K562 (cell line): ENCODE data around the gene MARCHF3. TPM values are rescaled to one million over a fixed set of nuclear protein-coding genes. Genes with fewer than 3 reads are reported as not detected.

Experiments
- CAMTA2 ChIP-seq: fragments of 250-450 bp; sonication (Bioruptor Pico); conservative IDR thresholded peaks from 2 replicates; pipeline ENCODE4 v1.5.1; 2022
- polyA plus RNA-seq, 8 experiments: library from polyadenylated mRNA; depleted of rRNA in 4 of 8; stranded (reverse) in 5 of 8; unstranded in 3 of 8; fragments of >200 nt; fragmentation: Nextera tagmentation in 2 of 8; fragmentation: Illumina TruSeq in 1 of 8; extraction: Ambion mirVana in 2 of 8; extraction: Trizol in 1 of 8; gene quantifications; 2 replicates each; pipeline versions ENCODE4 v1.2.1 to v1.2.3, GENCODE V29; 2011 to 2014; ENCODE audit warnings: inconsistent platforms in 1 of 8, missing spikeins in 1 of 8
- total RNA-seq, 7 experiments: library from RNA; depleted of rRNA in 6 of 7; stranded (reverse); fragments of >200 nt in 6 of 7; fragmentation: Illumina TruSeq in 2 of 7; extraction: Trizol in 2 of 7; gene quantifications; 2 replicates each; pipeline versions ENCODE4 v1.2.1 to v1.2.3, GENCODE V29; 2011 to 2021; ENCODE audit warnings: low replicate concordance in 1 of 7
- TF ChIP-seq, protein P1 (sequence below): fragments of 450-650 bp; IDR thresholded peaks from 2 replicates; pipeline ENCODE4 v1.6.1; 2016; ENCODE audit warnings: mild to moderate bottlenecking, moderate library complexity
- TF ChIP-seq, protein P2 (sequence below), 2 experiments: fragments of 450-650 bp; conservative IDR thresholded peaks; 2 replicates each; pipeline ENCODE4 v1.6.1; 2017; ENCODE audit warnings: mild to moderate bottlenecking in 2 of 2, moderate library complexity in 2 of 2

MARCHF3 gene
- total and polyA plus RNA-seq, 9 of the 15 experiments (the other 6 are each of a cell fraction or from before 2014, with no cell fraction given) = 5.6 to 37.4 (median 16.5) TPM

DNA sequence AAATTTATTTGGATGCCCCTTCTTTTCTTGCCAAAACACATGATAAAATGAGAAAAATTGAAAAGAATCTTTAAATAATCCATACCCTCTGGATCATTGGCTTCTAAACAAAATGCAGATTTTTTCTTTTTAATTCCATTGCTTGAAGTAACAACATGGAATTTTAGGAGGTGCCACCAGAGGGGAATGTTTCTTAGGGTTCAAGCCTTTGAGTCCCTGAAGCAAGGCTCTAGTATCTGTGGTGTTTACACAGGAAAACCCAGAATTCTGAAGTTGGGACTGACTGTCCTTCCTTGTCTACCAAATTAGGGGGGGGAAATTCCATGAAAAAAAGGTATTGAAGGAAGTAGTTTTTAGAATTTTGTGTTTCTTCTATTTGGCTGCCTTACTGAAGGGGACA is 184.0 kb downstream of the MARCHF3 start (continued):
- TF ChIP-seq, protein P1, sequence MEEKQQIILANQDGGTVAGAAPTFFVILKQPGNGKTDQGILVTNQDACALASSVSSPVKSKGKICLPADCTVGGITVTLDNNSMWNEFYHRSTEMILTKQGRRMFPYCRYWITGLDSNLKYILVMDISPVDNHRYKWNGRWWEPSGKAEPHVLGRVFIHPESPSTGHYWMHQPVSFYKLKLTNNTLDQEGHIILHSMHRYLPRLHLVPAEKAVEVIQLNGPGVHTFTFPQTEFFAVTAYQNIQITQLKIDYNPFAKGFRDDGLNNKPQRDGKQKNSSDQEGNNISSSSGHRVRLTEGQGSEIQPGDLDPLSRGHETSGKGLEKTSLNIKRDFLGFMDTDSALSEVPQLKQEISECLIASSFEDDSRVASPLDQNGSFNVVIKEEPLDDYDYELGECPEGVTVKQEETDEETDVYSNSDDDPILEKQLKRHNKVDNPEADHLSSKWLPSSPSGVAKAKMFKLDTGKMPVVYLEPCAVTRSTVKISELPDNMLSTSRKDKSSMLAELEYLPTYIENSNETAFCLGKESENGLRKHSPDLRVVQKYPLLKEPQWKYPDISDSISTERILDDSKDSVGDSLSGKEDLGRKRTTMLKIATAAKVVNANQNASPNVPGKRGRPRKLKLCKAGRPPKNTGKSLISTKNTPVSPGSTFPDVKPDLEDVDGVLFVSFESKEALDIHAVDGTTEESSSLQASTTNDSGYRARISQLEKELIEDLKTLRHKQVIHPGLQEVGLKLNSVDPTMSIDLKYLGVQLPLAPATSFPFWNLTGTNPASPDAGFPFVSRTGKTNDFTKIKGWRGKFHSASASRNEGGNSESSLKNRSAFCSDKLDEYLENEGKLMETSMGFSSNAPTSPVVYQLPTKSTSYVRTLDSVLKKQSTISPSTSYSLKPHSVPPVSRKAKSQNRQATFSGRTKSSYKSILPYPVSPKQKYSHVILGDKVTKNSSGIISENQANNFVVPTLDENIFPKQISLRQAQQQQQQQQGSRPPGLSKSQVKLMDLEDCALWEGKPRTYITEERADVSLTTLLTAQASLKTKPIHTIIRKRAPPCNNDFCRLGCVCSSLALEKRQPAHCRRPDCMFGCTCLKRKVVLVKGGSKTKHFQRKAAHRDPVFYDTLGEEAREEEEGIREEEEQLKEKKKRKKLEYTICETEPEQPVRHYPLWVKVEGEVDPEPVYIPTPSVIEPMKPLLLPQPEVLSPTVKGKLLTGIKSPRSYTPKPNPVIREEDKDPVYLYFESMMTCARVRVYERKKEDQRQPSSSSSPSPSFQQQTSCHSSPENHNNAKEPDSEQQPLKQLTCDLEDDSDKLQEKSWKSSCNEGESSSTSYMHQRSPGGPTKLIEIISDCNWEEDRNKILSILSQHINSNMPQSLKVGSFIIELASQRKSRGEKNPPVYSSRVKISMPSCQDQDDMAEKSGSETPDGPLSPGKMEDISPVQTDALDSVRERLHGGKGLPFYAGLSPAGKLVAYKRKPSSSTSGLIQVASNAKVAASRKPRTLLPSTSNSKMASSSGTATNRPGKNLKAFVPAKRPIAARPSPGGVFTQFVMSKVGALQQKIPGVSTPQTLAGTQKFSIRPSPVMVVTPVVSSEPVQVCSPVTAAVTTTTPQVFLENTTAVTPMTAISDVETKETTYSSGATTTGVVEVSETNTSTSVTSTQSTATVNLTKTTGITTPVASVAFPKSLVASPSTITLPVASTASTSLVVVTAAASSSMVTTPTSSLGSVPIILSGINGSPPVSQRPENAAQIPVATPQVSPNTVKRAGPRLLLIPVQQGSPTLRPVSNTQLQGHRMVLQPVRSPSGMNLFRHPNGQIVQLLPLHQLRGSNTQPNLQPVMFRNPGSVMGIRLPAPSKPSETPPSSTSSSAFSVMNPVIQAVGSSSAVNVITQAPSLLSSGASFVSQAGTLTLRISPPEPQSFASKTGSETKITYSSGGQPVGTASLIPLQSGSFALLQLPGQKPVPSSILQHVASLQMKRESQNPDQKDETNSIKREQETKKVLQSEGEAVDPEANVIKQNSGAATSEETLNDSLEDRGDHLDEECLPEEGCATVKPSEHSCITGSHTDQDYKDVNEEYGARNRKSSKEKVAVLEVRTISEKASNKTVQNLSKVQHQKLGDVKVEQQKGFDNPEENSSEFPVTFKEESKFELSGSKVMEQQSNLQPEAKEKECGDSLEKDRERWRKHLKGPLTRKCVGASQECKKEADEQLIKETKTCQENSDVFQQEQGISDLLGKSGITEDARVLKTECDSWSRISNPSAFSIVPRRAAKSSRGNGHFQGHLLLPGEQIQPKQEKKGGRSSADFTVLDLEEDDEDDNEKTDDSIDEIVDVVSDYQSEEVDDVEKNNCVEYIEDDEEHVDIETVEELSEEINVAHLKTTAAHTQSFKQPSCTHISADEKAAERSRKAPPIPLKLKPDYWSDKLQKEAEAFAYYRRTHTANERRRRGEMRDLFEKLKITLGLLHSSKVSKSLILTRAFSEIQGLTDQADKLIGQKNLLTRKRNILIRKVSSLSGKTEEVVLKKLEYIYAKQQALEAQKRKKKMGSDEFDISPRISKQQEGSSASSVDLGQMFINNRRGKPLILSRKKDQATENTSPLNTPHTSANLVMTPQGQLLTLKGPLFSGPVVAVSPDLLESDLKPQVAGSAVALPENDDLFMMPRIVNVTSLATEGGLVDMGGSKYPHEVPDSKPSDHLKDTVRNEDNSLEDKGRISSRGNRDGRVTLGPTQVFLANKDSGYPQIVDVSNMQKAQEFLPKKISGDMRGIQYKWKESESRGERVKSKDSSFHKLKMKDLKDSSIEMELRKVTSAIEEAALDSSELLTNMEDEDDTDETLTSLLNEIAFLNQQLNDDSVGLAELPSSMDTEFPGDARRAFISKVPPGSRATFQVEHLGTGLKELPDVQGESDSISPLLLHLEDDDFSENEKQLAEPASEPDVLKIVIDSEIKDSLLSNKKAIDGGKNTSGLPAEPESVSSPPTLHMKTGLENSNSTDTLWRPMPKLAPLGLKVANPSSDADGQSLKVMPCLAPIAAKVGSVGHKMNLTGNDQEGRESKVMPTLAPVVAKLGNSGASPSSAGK = no peak
- no peak for TF ChIP-seq CAMTA2 (CRISPR knock-in tag)
- TF ChIP-seq, protein P2, sequence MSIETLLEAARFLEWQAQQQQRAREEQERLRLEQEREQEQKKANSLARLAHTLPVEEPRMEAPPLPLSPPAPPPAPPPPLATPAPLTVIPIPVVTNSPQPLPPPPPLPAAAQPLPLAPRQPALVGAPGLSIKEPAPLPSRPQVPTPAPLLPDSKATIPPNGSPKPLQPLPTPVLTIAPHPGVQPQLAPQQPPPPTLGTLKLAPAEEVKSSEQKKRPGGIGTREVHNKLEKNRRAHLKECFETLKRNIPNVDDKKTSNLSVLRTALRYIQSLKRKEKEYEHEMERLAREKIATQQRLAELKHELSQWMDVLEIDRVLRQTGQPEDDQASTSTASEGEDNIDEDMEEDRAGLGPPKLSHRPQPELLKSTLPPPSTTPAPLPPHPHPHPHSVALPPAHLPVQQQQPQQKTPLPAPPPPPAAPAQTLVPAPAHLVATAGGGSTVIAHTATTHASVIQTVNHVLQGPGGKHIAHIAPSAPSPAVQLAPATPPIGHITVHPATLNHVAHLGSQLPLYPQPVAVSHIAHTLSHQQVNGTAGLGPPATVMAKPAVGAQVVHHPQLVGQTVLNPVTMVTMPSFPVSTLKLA (conservative IDR thresholded peaks at IDR 0.05) = 0 out of 4 replicates have a peak, but pooled peaks of 1 of the 2 experiments have one; percentile 1
